MCF 10A (cell line): ENCODE data around the gene RHOBTB1. TPM values are rescaled to one million over a fixed set of nuclear protein-coding genes. Genes with fewer than 3 reads are reported as not detected.
A peak's percentile ranks its signal among the peaks of the same experiment; 100 is the strongest.

ENCODE experiments used
- BruUV-seq: library from RNA; stranded (reverse); fragments of 400-500 nt; replicated peaks from 2 replicates; lab custom pipeline; 2021; lab: Mats Ljungman, UMichigan
- CTCF ChIA-PET: fragments of 300-600 bp; sonication (Branson Sonifier 250); formaldehyde crosslinking; extraction: SDS; loops from one replicate; lab custom pipeline; 2021; ENCODE audit warnings: antibody characterized with exemption, inconsistent platforms; lab: Yijun Ruan, JAX
- POLR2A ChIA-PET: fragments of 300-600, 350-650 bp; sonication (Branson Sonifier 250); formaldehyde crosslinking; extraction: SDS; loops from one replicate; lab custom pipeline; 2020; ENCODE audit warnings: antibody characterized with exemption, inconsistent platforms; lab: Yijun Ruan, JAX
- DNase-seq: peaks from one replicate; pipeline ENCODE4 v3.0.0-alpha.2; 2018; ENCODE audit not compliant: unreplicated experiment
- H3K27ac Mint-ChIP-seq: one replicate; pipeline ENCODE4 v1.8.0; 2022; ENCODE audit warnings: mild to moderate bottlenecking, low read depth, mixed read lengths; ENCODE audit not compliant: unreplicated experiment
- H3K27me3 Mint-ChIP-seq: one replicate; pipeline ENCODE4 v1.8.0; 2022; ENCODE audit warnings: mixed read lengths; ENCODE audit not compliant: insufficient read depth, unreplicated experiment
- H3K36me3 Mint-ChIP-seq: one replicate; pipeline ENCODE4 v1.8.0; 2022; ENCODE audit warnings: mild to moderate bottlenecking, moderate library complexity, mixed read lengths; ENCODE audit not compliant: insufficient read depth, unreplicated experiment
- H3K4me1 Mint-ChIP-seq: one replicate; pipeline ENCODE4 v1.8.0; 2022; ENCODE audit warnings: mixed read lengths; ENCODE audit not compliant: insufficient read depth, unreplicated experiment
- H3K4me3 Mint-ChIP-seq: one replicate; pipeline ENCODE4 v1.8.0; 2022; ENCODE audit warnings: mild to moderate bottlenecking, moderate library complexity, mixed read lengths; ENCODE audit not compliant: unreplicated experiment
- H3K9me3 Mint-ChIP-seq: one replicate; pipeline ENCODE4 v1.8.0; 2022; ENCODE audit warnings: mixed read lengths; ENCODE audit not compliant: unreplicated experiment
- intact Hi-C: fragments of 100-400 bp; cut with micrococcal nuclease; formaldehyde crosslinking; loops from 2 replicates; pipeline ENCODE4 v1.14.1; 2022
- total RNA-seq: library from RNA; stranded (reverse); gene quantifications from 2 replicates; pipeline ENCODE4 v1.2.3, GENCODE V29; 2022
- TF ChIP-seq, protein P1 (sequence below): fragments of 200-600 bp; IDR thresholded peaks from one replicate; pipeline ENCODE4 v1.8.0; 2022; ENCODE audit warnings: antibody characterized with exemption, mild to moderate bottlenecking; ENCODE audit not compliant: unreplicated experiment

RHOBTB1 gene
- total RNA-seq, 1 experiment from 2014 or later = 0.70 TPM

DNA sequence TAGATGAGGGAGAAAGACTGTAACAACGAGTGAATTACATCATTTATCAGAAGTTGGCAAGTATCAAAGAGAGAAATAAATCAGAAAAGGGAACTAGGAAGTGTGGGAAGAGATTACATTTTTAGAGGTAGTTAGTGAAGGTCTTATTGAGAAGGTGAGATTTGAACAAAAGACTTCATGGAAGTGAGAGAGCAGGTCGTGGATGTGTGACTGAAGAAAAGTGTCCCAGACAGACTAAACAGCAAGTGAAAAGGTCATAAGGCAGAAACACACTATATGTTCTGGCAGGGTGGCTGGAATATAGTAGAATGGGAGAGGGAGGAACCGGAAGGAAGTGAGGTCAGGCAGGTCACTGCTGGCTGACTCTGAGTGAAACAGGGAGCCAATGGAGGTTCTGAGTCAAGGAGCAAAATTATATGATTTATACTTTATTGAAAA lies 35.7 kb upstream of the RHOBTB1 start:
- Mint-ChIP-seq H3K4me3 (no peak overlapping the region), H3K36me3 (no peaks in the 10 kb centered on the region), H3K27ac (no peak overlapping the region), H3K9me3 (no peaks in the 10 kb centered on the region), H3K27me3 (no peaks in the 10 kb centered on the region), H3K4me1 (peaks cover 14% of the 10 kb centered on the region)
- TF ChIP-seq, protein P1, sequence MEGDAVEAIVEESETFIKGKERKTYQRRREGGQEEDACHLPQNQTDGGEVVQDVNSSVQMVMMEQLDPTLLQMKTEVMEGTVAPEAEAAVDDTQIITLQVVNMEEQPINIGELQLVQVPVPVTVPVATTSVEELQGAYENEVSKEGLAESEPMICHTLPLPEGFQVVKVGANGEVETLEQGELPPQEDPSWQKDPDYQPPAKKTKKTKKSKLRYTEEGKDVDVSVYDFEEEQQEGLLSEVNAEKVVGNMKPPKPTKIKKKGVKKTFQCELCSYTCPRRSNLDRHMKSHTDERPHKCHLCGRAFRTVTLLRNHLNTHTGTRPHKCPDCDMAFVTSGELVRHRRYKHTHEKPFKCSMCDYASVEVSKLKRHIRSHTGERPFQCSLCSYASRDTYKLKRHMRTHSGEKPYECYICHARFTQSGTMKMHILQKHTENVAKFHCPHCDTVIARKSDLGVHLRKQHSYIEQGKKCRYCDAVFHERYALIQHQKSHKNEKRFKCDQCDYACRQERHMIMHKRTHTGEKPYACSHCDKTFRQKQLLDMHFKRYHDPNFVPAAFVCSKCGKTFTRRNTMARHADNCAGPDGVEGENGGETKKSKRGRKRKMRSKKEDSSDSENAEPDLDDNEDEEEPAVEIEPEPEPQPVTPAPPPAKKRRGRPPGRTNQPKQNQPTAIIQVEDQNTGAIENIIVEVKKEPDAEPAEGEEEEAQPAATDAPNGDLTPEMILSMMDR = no peak
- intact Hi-C loops = no loop called here
- ChIA-PET POLR2A (no interaction called here), CTCF (interaction anchor here (0.8 kb wide), 1 partner anchor 124 kb away, joined by 4 read pairs; no protein-coding TSS in a partner anchor)
- no peak for DNase-seq
- BruUV-seq = no TSS peak

DNA sequence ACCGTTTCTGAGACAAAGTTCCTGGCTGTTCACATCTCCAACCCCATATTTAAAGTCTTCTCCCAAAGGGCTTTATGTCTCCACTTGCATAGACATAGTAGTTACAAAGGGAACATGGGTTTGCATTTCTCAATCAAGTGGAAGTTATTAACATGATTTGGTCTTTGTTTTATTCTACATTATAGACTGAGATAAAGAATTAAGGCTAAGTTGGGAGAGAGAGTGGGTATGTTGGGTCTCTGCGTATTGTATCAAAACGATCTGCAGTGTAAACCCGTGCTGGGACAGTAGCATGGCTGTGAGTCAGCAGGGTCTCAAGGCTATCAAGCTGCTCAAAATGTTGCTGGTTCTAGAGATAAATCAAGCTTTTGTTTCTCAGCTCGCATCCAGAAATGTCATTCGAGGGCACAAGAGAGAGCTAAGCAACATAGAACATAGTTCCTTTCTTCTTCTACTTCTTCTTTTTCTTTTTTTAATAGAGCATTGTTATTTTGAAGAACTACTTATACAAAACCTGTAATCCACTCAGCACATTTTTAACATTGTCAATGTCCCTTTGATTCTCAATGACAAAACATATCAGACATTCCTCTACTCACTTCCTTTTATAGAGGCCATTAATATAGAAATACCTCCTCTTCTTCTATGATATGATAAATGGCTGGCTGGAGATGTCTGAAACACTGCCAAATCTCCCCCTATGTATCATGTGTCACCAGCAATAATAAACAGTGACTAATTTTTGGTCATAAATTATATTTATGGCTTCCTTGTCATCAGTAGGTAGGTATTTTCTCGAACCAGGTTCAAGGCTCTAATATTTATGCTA lies 34.5 kb upstream of the RHOBTB1 start:
- TF ChIP-seq, protein P1 = no peak
- H3K4me3 Mint-ChIP-seq = no peak overlapping the region
- no peaks in the 10 kb centered on the region for H3K36me3 Mint-ChIP-seq
- no TSS peak for BruUV-seq
- ChIA-PET CTCF (interaction anchor here (0.8 kb wide), 1 partner anchor 123 kb away, joined by 4 read pairs; no protein-coding TSS in a partner anchor), POLR2A (no interaction called here)
- H3K27ac Mint-ChIP-seq = no peak overlapping the region
- intact Hi-C loops = no loop called here
- no peaks in the 10 kb centered on the region for H3K9me3 Mint-ChIP-seq
- H3K4me1 Mint-ChIP-seq = peaks cover 17% of the 10 kb centered on the region
- H3K27me3 Mint-ChIP-seq = no peaks in the 10 kb centered on the region
- peak; percentile 45 for DNase-seq

DNA sequence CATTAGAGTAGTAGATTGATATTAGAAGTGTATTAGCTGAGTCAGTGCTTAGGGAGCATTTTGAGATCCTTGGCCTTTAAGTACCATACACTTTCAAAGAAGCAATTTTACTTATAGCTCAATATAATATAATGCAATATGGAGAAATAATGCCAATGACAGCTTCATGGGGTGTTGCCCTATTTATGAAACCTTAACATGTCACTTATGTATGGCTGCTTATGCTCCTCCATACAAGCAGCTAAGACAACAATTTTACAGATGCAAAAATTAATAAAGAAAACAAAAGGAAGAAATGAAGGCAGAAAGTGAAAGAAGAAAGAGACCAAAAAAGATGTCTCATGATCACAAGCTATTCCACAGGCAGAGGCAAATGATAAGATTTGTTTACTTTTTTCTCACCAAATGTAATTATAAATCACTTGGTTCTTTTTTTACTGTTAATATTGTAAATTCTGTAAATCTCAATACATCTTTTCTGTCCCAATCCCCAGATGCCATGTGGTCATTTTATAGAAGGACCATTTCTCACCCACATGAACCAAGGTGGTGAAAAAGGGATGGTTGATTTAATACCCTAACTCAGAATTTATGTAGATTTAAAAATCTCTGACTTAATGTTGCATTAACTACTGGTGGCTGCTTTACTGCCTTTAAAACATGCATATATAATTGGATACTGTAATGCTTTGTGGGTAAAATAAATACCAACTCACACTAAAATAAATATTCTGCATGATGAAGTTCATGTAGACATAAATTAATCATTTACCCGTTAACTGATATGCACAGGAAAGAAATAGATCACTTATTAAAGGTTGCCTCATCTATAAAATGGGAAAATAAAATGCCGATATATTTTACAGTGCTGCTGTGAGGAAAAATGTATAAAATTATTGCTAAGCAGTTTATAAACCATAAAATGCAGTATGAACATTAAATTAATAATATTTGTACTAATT lies 33.5 kb upstream of the RHOBTB1 start:
- TF ChIP-seq, protein P1 = no peak
- CTCF ChIA-PET = interaction anchor here (0.7 to 1.1 kb wide), 3 partner anchors 9 to 66 kb away, joined by 3 to 7 read pairs (median 3); no protein-coding TSS in a partner anchor
- Mint-ChIP-seq H3K27ac (no peak overlapping the region), H3K4me3 (no peak overlapping the region), H3K27me3 (no peaks in the 10 kb centered on the region), H3K36me3 (no peaks in the 10 kb centered on the region), H3K4me1 (peaks cover 17% of the 10 kb centered on the region), H3K9me3 (no peaks in the 10 kb centered on the region)
- DNase-seq = no peak
- no TSS peak for BruUV-seq
- intact Hi-C loops = no loop called here
- POLR2A ChIA-PET = interaction anchor here (0.6 to 0.7 kb wide), 2 partner anchors 13 to 21 kb away, joined by 3 to 4 read pairs; no protein-coding TSS in a partner anchor
